ENCODE measurements around the gene EIF4G1.

DNA sequence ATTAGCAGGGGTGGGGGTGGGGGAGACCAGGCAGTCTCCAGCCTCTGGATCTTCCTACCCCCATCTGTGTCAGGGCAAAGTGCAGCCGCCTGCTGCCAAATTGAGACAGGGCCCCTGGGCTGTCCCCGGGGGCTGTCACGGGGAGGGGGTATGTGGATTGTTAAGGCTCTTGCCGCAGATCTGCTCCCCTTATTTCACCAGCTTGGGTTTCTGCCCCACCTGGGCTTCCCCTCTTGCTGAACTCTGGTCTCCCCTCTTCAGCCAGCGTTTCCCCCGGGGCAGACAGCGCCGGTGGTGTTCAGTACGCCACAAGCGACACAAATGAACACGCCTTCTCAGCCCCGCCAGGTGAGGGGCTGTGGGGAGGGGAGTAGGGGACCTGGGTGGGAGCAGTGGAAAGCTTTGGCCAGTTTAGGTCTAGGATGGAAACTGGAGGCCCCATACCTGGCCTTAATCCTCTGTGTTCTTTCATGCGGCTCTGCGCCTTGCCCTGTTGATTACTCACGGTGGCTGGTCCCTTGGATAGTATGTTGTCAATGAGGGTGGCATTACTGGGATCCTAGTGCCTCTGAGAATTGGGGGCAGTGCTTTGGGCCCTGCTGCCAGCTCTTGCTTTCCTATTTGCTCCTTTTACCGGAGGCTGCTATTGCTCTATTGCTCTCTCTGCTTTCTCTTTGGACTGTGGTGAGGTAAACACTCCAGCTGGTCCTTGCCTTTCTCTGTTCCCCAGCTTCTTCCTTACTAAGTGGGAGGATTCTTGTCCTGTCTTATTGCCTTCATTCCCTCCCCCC is 1.7 kb downstream of the EIF4G1 start:
- TF ChIP-seq, protein P1, sequence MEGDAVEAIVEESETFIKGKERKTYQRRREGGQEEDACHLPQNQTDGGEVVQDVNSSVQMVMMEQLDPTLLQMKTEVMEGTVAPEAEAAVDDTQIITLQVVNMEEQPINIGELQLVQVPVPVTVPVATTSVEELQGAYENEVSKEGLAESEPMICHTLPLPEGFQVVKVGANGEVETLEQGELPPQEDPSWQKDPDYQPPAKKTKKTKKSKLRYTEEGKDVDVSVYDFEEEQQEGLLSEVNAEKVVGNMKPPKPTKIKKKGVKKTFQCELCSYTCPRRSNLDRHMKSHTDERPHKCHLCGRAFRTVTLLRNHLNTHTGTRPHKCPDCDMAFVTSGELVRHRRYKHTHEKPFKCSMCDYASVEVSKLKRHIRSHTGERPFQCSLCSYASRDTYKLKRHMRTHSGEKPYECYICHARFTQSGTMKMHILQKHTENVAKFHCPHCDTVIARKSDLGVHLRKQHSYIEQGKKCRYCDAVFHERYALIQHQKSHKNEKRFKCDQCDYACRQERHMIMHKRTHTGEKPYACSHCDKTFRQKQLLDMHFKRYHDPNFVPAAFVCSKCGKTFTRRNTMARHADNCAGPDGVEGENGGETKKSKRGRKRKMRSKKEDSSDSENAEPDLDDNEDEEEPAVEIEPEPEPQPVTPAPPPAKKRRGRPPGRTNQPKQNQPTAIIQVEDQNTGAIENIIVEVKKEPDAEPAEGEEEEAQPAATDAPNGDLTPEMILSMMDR (IDR thresholded peaks at IDR 0.05) = no peak
- no peak for TF ChIP-seq POLR2A (IDR thresholded peaks at IDR 0.05)
- no peak for TF ChIP-seq EP300 (IDR thresholded peaks at IDR 0.05)
